Natural killer cell (primary cell): Measurements from ENCODE around the gene CNKSR1. TPM values are rescaled to one million over a fixed set of nuclear protein-coding genes. Genes with fewer than 3 reads are reported as not detected.

Experiments
- ATAC-seq, 3 donors: fragments of 150-1000 bp in 2 of 3; fragments of 200-7000 bp in 1 of 3; cut with Tn5 transposase; 1 replicate in 1 of 3; 2 replicates in 2 of 3; pipeline ENCODE4 v1.10.0; 2021; ENCODE audit warnings: mild to moderate bottlenecking in 2 of 3, moderate library complexity in 2 of 3
- DNase-seq, 2 donors: peaks; one replicate each; pipeline versions ENCODE4 v3.0.0 to v3.0.0-alpha.2; 2013 to 2021; ENCODE audit warnings: mixed read lengths in 1 of 2
- H3K27ac ChIP-seq: one replicate; pipeline ENCODE4 v1.5.1; 2013; ENCODE audit warnings: mild to moderate bottlenecking, low read length
- H3K27me3 ChIP-seq: one replicate; pipeline ENCODE4 v1.6.1; 2013; ENCODE audit warnings: low read length; ENCODE audit not compliant: control insufficient read depth, insufficient read depth
- H3K36me3 ChIP-seq: one replicate; pipeline ENCODE4 v1.6.1; 2013; ENCODE audit warnings: low read length; ENCODE audit not compliant: control insufficient read depth, insufficient read depth
- H3K4me1 ChIP-seq: one replicate; pipeline ENCODE4 v1.6.1; 2013; ENCODE audit warnings: low read length; ENCODE audit not compliant: control insufficient read depth, insufficient read depth
- H3K4me3 ChIP-seq: one replicate; pipeline ENCODE4 v1.5.1; 2013; ENCODE audit warnings: low read length
- H3K9me3 ChIP-seq: one replicate; pipeline ENCODE4 v1.6.1; 2013; ENCODE audit warnings: low read length; ENCODE audit not compliant: control insufficient read depth, insufficient read depth
- H3K27ac Mint-ChIP-seq, 2 donors: one replicate each; pipeline ENCODE4 v1.8.0; 2022; ENCODE audit warnings: mild to moderate bottlenecking in 2 of 2, mixed read lengths in 2 of 2, moderate library complexity in 1 of 2
- H3K27me3 Mint-ChIP-seq, 2 donors: one replicate each; pipeline ENCODE4 v1.8.0; 2022; ENCODE audit warnings: low read depth in 2 of 2, mixed read lengths in 2 of 2
- H3K36me3 Mint-ChIP-seq: one replicate; pipeline ENCODE4 v1.8.0; 2022; ENCODE audit warnings: mixed read lengths
- H3K4me1 Mint-ChIP-seq, 2 donors: one replicate each; pipeline ENCODE4 v1.8.0; 2022; ENCODE audit warnings: mixed read lengths in 2 of 2
- H3K4me3 Mint-ChIP-seq: one replicate; pipeline ENCODE4 v1.8.0; 2022; ENCODE audit warnings: mild to moderate bottlenecking, moderate library complexity, mixed read lengths
- H3K9me3 Mint-ChIP-seq, 2 donors: one replicate each; pipeline ENCODE4 v1.8.0; 2022; ENCODE audit warnings: mixed read lengths in 2 of 2
- CTCF ChIP-seq: fragments of 200-600 bp; IDR thresholded peaks from one replicate; pipeline ENCODE4 v1.8.0; 2022; ENCODE audit warnings: antibody characterized with exemption
- WGBS: methylation state at CpG from one replicate; pipeline ENCODE4 v1.1.7; 2013; ENCODE audit warnings: missing lambda C conversion rate; ENCODE audit not compliant: insufficient coverage; 5-methylcytosine and 5-hydroxymethylcytosine counted together
- intact Hi-C: fragments of 100-400 bp; cut with micrococcal nuclease; formaldehyde crosslinking; loops from one replicate; pipeline ENCODE4 v1.14.2; 2022
- total RNA-seq, 4 donors: library from RNA; stranded (reverse); fragments of 120-200 nt in 1 of 4; gene quantifications; one replicate each; pipeline versions ENCODE4 v1.2.3 to v1.2.4, GENCODE V29; 2013 to 2022

Gene CNKSR1
- total RNA-seq, 3 donors from 2014 or later (not counting 1 experiment from before 2014, with no cell fraction given): 0.89 to 1.9 (median 1.0) TPM

DNA sequence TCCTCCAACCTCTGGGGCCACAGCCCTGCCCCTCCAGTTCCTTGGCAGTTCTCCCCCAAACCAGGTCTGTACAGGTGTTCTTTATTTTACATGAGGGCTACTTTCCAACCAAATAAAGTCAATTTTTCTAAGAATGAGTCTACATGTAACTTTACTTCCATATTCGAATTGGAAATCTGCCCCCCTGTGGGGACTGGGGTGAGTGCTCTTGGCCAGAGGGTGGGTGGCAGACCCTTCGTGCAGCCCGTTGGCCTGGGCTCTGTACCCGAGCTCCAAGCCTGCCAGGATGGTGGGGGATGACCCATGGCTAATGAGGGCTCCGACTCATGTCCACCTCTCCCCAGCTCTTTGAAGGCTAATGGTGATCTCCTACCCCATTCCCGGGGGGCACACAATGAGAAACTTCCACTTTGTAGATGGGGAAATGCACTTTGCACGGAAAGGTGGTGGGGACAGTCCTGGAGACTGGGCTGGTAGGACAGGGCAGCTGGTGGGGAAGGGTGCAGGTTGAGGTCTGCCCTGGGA, 12.5 kb downstream of the CNKSR1 start:
- Mint-ChIP-seq H3K4me3 (no peak overlapping the region), H3K27me3 (peaks cover 0 to 3% of the 10 kb centered on the region in 2 donors), H3K9me3 (no peaks in the 10 kb centered on the region), H3K4me1 (peaks cover 0 to 4% of the 10 kb centered on the region in 2 donors), H3K36me3 (no peaks in the 10 kb centered on the region), H3K27ac (no peak overlapping the region)
- DNase-seq (no peak), ATAC-seq (no peak)
- no peak overlapping the region for H3K27ac ChIP-seq
- H3K27me3 ChIP-seq: no peaks in the 10 kb centered on the region
- H3K4me3 ChIP-seq: no peak overlapping the region
- TF ChIP-seq CTCF: no peak
- no peaks in the 10 kb centered on the region for H3K9me3 ChIP-seq
- intact Hi-C loops: no loop called here
- WGBS: 90% methylated on average over 7 of the region's 7 CpGs
- H3K4me1 ChIP-seq: no peaks in the 10 kb centered on the region
- no peaks in the 10 kb centered on the region for H3K36me3 ChIP-seq

GRCh38 chr1:26190373-26190987, 13.2 kb downstream of the CNKSR1 start, which contains the start of gene CATSPER4:
CATSPER4 (plus strand) TSS chr1:26190602; CDS start chr1:26190628, 26 bp downstream.
- H3K4me1 Mint-ChIP-seq: peaks cover 0 to 4% of the 10 kb centered on the region in 2 donors
- H3K9me3 ChIP-seq: no peaks in the 10 kb centered on the region
- ATAC-seq (no peak), DNase-seq (peak in 1 of 2 donors; percentile 44)
- no peaks in the 10 kb centered on the region for H3K4me1 ChIP-seq
- H3K36me3 Mint-ChIP-seq: no peaks in the 10 kb centered on the region
- no peak within 1 kb of the TSS for H3K4me3 ChIP-seq
- no peak within 1 kb of the TSS for H3K4me3 Mint-ChIP-seq
- no peak for TF ChIP-seq CTCF
- no peaks in the 10 kb centered on the region for H3K9me3 Mint-ChIP-seq
- peaks cover 0 to 3% of the 10 kb centered on the region in 2 donors for H3K27me3 Mint-ChIP-seq
- no peaks in the 10 kb centered on the region for H3K36me3 ChIP-seq
- H3K27ac Mint-ChIP-seq: no peak within 1 kb of the TSS
- H3K27ac ChIP-seq: no peak within 1 kb of the TSS
- H3K27me3 ChIP-seq: no peaks in the 10 kb centered on the region
- 73% methylated on average over 16 of the region's 16 CpGs for WGBS
- intact Hi-C loops: no loop called here

DNA sequence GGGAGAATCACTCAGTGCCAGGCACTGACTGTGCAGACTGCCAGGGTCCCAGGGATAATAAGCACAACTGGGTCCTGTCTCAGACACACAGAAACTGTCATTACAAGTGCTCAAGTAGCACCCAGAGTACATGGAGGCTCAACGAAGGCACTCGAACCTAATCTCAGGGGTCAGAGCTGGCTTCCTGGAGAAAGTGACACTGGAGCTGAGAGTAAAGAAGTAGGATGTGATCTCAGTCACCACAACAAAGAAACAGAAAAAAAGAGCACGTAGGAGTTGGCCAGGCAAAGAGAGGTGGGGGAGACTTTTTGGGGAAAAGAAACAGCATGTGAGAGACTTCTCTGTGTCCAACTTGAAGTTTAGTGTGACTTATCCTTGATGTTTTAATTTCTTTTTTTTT, 14.4 kb downstream of the CNKSR1 start:
- DNase-seq (no peak), ATAC-seq (no peak)
- H3K4me1 Mint-ChIP-seq: peaks cover 0 to 4% of the 10 kb centered on the region in 2 donors
- no peak for TF ChIP-seq CTCF
- H3K4me3 Mint-ChIP-seq: no peak overlapping the region
- no peaks in the 10 kb centered on the region for H3K36me3 Mint-ChIP-seq
- Histone ChIP-seq H3K4me1 (no peaks in the 10 kb centered on the region), H3K27ac (no peak overlapping the region), H3K4me3 (no peak overlapping the region), H3K36me3 (no peaks in the 10 kb centered on the region), H3K9me3 (no peaks in the 10 kb centered on the region), H3K27me3 (no peaks in the 10 kb centered on the region)
- H3K27ac Mint-ChIP-seq: no peak overlapping the region
- intact Hi-C loops: no loop called here
- H3K27me3 Mint-ChIP-seq: peaks cover 4 to 7% of the 10 kb centered on the region in 2 donors
- 11% methylated on average over 3 of the region's 3 CpGs for WGBS
- H3K9me3 Mint-ChIP-seq: no peaks in the 10 kb centered on the region
